ENCODE measurements around the gene ACBD6.

ACBD6 gene

DNA sequence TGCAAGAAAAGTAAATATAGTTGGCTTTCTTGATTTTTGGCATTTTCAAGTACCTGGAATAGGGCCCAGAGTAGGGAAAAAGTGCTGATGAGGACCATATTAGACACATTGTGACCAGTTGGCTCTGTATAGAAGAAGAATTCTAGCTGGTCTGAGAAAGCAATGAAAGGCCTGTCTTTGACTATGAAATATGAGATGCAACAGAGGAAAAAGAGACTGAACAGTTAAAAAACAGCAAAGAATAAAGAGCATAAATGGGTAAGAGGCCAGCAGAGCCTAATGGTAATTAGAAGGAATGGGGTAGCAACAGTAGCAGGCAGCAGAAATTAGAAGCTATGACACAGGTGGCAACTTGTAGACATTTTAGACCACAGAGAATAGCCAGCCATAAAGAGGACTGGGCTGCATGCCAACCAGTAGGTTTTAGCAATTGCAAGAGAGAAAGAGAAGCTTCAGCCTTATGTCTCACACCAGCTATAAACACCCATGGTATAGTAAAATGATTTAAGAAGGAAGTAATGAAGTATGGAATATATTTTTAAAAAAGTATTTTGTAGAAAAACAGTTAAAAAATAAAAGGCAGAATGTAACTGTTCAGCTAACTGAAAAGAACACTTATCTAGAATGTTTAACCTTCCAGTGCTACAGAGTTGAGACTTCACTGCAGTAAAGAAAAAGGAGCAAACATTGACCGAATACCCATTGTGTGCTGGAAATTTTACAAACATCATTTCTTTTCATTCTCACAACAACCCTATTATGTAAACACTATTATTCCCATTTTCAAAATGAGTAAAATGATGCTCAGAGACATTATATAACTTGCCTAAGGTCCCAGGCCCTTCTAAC lies 158.2 kb downstream of the ACBD6 start:
- Histone ChIP-seq H3K27ac (ENCODE audit: insufficient read depth, low read length, poor library complexity, severe bottlenecking) (no peak overlapping the region), H3K9me3 (ENCODE audit: control insufficient read depth, low read length) (no peaks in the 10 kb centered on the region), H3K36me3 (ENCODE audit: control insufficient read depth, insufficient read depth, low read length) (no peaks in the 10 kb centered on the region), H3K27me3 (replicated peaks; ENCODE audit: control insufficient read depth, insufficient read depth, low read length, poor library complexity, severe bottlenecking) (no peaks in the 10 kb centered on the region), H3K4me3 (ENCODE audit: insufficient read depth, low read depth, low read length, poor library complexity, severe bottlenecking) (no peak overlapping the region), H3K4me1 (ENCODE audit: control insufficient read depth, insufficient read depth, low read length, poor library complexity, severe bottlenecking) (no peaks in the 10 kb centered on the region)
- no peak for DNase-seq

DNA sequence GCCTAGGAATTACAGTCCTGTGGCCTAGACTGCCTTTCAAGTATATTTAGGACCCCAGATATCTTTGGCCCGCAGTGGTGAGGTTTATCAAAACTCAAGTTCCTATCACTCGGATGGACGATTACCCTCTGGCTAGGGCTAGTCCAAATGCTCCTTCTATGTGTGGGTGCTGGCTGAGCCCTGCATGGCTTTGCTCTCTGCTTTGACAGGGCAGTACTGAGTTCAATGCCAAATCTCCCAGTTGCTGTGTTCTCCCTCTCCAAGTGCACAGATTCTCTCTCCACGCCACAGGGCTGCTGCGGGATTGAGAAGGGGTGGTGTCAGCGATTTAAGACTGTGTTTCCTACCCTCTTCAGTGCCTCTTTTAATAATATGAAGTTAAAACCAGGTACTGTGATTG lies 175.3 kb downstream of the ACBD6 start:
- Histone ChIP-seq H3K27me3 (replicated peaks; ENCODE audit: control insufficient read depth, insufficient read depth, low read length, poor library complexity, severe bottlenecking) (no peaks in the 10 kb centered on the region), H3K4me1 (ENCODE audit: control insufficient read depth, insufficient read depth, low read length, poor library complexity, severe bottlenecking) (no peaks in the 10 kb centered on the region), H3K36me3 (ENCODE audit: control insufficient read depth, insufficient read depth, low read length) (no peaks in the 10 kb centered on the region), H3K9me3 (ENCODE audit: control insufficient read depth, low read length) (no peaks in the 10 kb centered on the region), H3K27ac (ENCODE audit: insufficient read depth, low read length, poor library complexity, severe bottlenecking) (no peak overlapping the region), H3K4me3 (ENCODE audit: insufficient read depth, low read depth, low read length, poor library complexity, severe bottlenecking) (no peak overlapping the region)
- DNase-seq, result no peak

DNA sequence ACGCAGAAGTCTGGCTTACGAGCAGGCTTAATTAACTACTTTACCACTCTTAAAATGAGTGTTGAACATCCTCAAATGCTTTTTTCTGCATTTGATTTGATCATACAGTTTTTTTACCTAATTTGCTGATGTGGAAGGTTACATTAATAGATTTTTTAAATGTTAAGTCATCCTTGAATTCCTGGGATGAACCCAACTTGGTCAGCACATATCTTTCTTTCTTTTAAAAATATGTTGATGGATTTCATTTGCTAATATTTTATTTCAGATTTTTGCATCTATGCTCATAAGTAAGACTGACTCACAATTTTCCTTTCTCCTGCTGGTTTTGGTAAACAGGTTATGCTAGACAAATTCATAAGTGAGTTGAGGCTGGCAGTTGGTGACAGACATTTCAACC lies 189.5 kb downstream of the ACBD6 start:
- no peak for DNase-seq
- H3K4me1 ChIP-seq (ENCODE audit: control insufficient read depth, insufficient read depth, low read length, poor library complexity, severe bottlenecking), result no peaks in the 10 kb centered on the region
- no peaks in the 10 kb centered on the region for H3K36me3 ChIP-seq (ENCODE audit: control insufficient read depth, insufficient read depth, low read length)
- no peak overlapping the region for H3K27ac ChIP-seq (ENCODE audit: insufficient read depth, low read length, poor library complexity, severe bottlenecking)
- H3K4me3 ChIP-seq (ENCODE audit: insufficient read depth, low read depth, low read length, poor library complexity, severe bottlenecking), result no peak overlapping the region
- no peaks in the 10 kb centered on the region for H3K27me3 ChIP-seq (replicated peaks; ENCODE audit: control insufficient read depth, insufficient read depth, low read length, poor library complexity, severe bottlenecking)
- H3K9me3 ChIP-seq (ENCODE audit: control insufficient read depth, low read length), result no peaks in the 10 kb centered on the region

DNA sequence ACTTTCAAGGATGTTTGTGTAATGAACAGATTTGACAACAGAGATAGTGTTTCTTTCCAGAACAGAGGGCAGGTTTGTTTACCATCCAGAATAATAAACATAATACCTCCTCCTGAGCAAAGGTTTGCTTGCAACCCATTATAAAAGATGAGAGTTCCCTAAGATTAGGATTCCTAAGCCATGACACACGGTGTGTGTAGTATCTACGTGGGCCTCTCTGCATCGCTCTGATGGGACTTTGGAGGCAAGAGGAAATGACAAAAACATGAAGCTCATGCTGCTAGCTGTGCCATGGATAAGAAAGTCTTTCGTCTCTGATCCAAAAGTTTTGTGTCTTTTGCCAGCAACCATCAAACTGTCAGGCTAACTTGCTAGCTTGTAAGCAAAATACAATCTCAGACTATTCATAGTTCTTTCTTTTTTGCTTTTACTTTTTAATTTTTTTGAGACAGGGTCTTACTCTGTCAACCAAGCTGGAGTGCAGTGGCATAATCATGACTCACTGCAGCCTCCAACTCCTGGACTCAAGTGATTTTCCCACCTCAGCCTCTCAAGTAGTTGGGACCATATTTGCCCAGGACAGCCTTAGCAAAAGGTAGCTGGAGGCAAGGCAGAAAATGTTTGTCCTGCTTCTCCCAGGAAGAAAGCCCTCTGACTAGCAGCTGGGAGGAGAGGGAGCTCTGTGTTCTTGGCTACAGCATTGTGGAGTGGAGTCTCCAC lies 191.2 kb downstream of the ACBD6 start:
- Histone ChIP-seq H3K27me3 (replicated peaks; ENCODE audit: control insufficient read depth, insufficient read depth, low read length, poor library complexity, severe bottlenecking) (no peaks in the 10 kb centered on the region), H3K36me3 (ENCODE audit: control insufficient read depth, insufficient read depth, low read length) (no peaks in the 10 kb centered on the region), H3K27ac (ENCODE audit: insufficient read depth, low read length, poor library complexity, severe bottlenecking) (no peak overlapping the region), H3K4me1 (ENCODE audit: control insufficient read depth, insufficient read depth, low read length, poor library complexity, severe bottlenecking) (no peaks in the 10 kb centered on the region), H3K9me3 (ENCODE audit: control insufficient read depth, low read length) (no peaks in the 10 kb centered on the region), H3K4me3 (ENCODE audit: insufficient read depth, low read depth, low read length, poor library complexity, severe bottlenecking) (no peak overlapping the region)
- no peak for DNase-seq

DNA sequence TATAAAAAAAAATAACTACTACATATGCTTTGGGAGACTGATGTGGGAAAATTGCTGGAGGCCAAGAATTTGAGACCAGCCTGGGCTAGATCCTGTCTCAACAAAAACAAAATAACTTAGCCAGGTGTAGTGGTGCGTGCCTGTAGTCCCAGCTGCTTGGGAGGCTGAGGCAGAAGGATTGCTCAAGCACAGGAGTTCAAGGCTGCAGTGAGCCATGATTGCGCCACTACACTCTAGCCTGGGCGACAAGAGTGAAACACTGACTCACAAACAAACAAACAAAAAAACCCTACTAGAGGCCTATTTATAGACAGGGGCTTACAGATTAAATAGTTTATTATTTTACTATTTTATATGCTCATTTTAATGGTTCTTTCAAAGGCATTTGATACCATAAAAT lies 192.3 kb downstream of the ACBD6 start:
- Histone ChIP-seq H3K36me3 (ENCODE audit: control insufficient read depth, insufficient read depth, low read length) (no peaks in the 10 kb centered on the region), H3K4me1 (ENCODE audit: control insufficient read depth, insufficient read depth, low read length, poor library complexity, severe bottlenecking) (no peaks in the 10 kb centered on the region), H3K4me3 (ENCODE audit: insufficient read depth, low read depth, low read length, poor library complexity, severe bottlenecking) (no peak overlapping the region), H3K27ac (ENCODE audit: insufficient read depth, low read length, poor library complexity, severe bottlenecking) (no peak overlapping the region), H3K9me3 (ENCODE audit: control insufficient read depth, low read length) (no peaks in the 10 kb centered on the region), H3K27me3 (replicated peaks; ENCODE audit: control insufficient read depth, insufficient read depth, low read length, poor library complexity, severe bottlenecking) (no peaks in the 10 kb centered on the region)
- no peak for DNase-seq

DNA sequence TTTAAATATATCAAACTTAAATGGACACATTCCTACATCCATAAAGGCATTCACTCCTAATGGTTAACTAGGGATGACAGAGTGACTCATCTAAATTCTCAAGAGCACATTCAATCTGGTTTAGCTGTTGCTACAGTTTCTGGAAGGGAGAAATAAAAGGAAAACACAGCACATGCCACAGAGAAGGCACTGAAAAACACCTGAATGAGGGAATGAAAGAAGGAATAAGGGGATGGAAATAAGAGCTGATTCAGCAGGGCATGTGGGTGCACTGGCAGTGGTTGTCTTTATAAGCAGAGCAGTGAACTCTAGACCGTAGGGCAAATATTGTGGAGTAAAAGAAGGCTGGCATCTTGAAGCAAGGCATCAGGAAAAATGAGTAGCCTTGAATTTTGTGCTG lies 193.0 kb downstream of the ACBD6 start:
- H3K36me3 ChIP-seq (ENCODE audit: control insufficient read depth, insufficient read depth, low read length), result no peaks in the 10 kb centered on the region
- DNase-seq, result no peak
- H3K9me3 ChIP-seq (ENCODE audit: control insufficient read depth, low read length), result no peaks in the 10 kb centered on the region
- no peaks in the 10 kb centered on the region for H3K4me1 ChIP-seq (ENCODE audit: control insufficient read depth, insufficient read depth, low read length, poor library complexity, severe bottlenecking)
- no peak overlapping the region for H3K4me3 ChIP-seq (ENCODE audit: insufficient read depth, low read depth, low read length, poor library complexity, severe bottlenecking)
- H3K27ac ChIP-seq (ENCODE audit: insufficient read depth, low read length, poor library complexity, severe bottlenecking), result no peak overlapping the region
- H3K27me3 ChIP-seq (replicated peaks; ENCODE audit: control insufficient read depth, insufficient read depth, low read length, poor library complexity, severe bottlenecking), result no peaks in the 10 kb centered on the region

DNA sequence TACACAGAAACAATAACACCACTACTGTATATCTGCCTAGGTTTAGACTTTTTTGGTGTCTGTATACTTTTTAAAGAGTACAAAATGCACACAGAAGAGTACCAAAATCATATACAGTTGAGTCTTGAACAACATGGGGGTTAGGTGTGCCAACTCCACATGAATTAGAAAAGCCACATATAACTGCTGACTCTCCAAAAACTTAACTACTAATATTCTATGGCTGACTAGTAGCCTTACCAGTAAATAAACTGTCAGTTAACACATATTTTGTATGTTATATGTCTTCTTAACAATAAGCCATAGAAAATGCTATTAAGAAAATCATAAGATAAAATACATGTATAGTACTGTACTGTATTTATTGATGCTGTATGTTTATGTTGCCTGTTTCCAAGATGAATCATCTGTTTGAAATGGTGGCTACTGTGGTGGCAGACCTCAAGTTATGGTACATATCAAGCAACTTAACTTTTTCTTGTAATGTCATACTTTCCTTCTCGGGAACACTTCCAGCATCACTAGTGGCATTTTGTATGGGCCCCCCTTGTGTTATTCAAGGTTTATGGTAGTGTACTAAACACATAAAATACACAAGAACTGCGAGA lies 201.1 kb downstream of the ACBD6 start:
- Histone ChIP-seq H3K4me3 (ENCODE audit: insufficient read depth, low read depth, low read length, poor library complexity, severe bottlenecking) (no peak overlapping the region), H3K27me3 (replicated peaks; ENCODE audit: control insufficient read depth, insufficient read depth, low read length, poor library complexity, severe bottlenecking) (no peaks in the 10 kb centered on the region), H3K36me3 (ENCODE audit: control insufficient read depth, insufficient read depth, low read length) (no peaks in the 10 kb centered on the region), H3K27ac (ENCODE audit: insufficient read depth, low read length, poor library complexity, severe bottlenecking) (no peak overlapping the region), H3K9me3 (ENCODE audit: control insufficient read depth, low read length) (no peaks in the 10 kb centered on the region), H3K4me1 (ENCODE audit: control insufficient read depth, insufficient read depth, low read length, poor library complexity, severe bottlenecking) (no peaks in the 10 kb centered on the region)
- DNase-seq, result no peak

DNA sequence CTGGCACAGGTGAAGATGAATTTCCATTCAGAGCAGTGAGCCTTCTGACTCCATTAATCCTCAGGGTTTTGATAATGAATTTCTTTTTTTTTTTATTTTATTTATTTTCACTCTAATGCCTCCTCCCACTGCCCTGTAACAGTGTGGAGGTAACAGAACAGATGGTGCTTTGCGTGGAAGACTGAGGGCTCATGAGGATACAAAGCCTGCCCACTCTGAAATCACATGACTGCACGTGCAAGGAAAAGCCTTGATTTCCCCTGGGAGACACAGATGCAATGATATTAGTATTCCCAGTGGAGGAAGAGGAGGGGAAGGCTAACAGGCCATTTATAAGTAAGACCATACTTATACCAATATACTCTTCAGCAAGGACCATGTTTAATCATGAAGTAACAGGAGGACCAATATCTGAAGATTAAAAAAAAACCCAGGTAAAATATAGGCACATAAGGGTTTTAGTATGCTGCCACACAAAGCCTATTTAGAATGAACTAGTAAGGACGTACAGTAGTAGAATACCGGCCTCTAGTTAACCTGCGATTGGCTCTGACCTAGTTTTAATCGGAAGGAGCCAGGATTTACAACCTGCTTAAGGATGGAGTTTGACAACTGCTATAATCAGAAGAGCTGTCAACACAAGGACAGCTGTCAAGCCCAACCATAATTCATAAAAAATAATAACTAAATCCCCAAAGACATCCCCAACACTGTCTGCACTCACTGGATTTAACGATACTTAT lies 202.7 kb downstream of the ACBD6 start:
- Histone ChIP-seq H3K36me3 (ENCODE audit: control insufficient read depth, insufficient read depth, low read length) (no peaks in the 10 kb centered on the region), H3K9me3 (ENCODE audit: control insufficient read depth, low read length) (no peaks in the 10 kb centered on the region), H3K4me3 (ENCODE audit: insufficient read depth, low read depth, low read length, poor library complexity, severe bottlenecking) (no peak overlapping the region), H3K27me3 (replicated peaks; ENCODE audit: control insufficient read depth, insufficient read depth, low read length, poor library complexity, severe bottlenecking) (no peaks in the 10 kb centered on the region), H3K4me1 (ENCODE audit: control insufficient read depth, insufficient read depth, low read length, poor library complexity, severe bottlenecking) (no peaks in the 10 kb centered on the region), H3K27ac (ENCODE audit: insufficient read depth, low read length, poor library complexity, severe bottlenecking) (no peak overlapping the region)
- no peak for DNase-seq

DNA sequence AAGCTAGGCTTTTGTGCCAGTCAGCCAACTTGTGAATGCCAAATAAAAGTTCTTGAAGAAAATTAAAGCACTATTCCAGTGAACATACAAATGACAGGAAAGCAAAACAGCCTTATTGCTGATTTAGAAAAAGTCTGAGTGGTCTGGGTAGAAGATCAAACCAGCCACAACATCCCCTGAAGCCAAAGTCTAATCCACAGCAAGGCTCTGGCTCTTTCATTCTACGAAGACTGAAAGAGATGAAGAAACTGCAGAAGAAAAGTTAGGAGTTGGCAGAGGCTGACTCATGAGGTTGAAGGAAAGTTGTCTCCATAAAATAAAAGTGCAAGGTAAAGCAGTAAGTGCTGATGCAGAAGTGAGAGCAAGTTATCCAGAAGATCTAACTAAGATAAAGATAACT lies 206.4 kb downstream of the ACBD6 start:
- Histone ChIP-seq H3K4me1 (ENCODE audit: control insufficient read depth, insufficient read depth, low read length, poor library complexity, severe bottlenecking) (no peaks in the 10 kb centered on the region), H3K4me3 (ENCODE audit: insufficient read depth, low read depth, low read length, poor library complexity, severe bottlenecking) (no peak overlapping the region), H3K9me3 (ENCODE audit: control insufficient read depth, low read length) (no peaks in the 10 kb centered on the region), H3K36me3 (ENCODE audit: control insufficient read depth, insufficient read depth, low read length) (no peaks in the 10 kb centered on the region), H3K27ac (ENCODE audit: insufficient read depth, low read length, poor library complexity, severe bottlenecking) (no peak overlapping the region), H3K27me3 (replicated peaks; ENCODE audit: control insufficient read depth, insufficient read depth, low read length, poor library complexity, severe bottlenecking) (no peaks in the 10 kb centered on the region)
- DNase-seq, result no peak
